GM12864 (cell line): Measurements from ENCODE around the gene KIF5A.

Source experiments
- DNase-seq: peaks from one replicate; pipeline ENCODE4 v3.0.0-alpha.2; 2011; ENCODE audit warnings: low read depth
- H3K4me3 ChIP-seq: 2 replicates; pipeline ENCODE4 v1.5.1; 2011; ENCODE audit warnings: mild to moderate bottlenecking, low read depth, low read length, control low read depth
- TF ChIP-seq, protein P1 (sequence below): IDR thresholded peaks from 2 replicates; pipeline ENCODE4 v1.5.1; 2011; ENCODE audit warnings: low read depth, mild to moderate bottlenecking, moderate library complexity, low read length, control low read depth, inconsistent platforms; ENCODE audit errors: missing control alignments

KIF5A gene

DNA sequence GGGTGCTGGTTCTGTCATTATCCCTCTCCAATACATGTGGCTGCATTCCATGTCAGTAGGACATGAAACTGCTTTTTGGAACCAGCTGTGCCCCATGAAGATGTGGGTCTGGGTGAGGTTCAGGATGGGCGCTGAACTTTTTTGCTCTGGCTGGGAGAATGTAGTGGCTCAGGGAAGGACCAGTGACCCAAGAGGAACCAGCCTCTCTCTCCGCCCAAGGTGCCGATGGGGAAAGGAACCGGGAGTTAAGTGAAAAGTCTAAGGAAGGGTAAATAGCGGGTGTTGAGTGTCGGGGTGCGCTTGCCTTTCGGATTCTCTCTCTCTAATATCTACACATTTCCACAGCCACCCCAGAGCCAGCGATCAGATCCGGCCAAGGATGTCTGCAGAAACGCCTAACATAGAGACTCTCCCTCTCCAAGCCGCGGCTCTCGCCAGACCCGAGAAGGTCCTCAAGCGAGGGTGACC is 69.2 kb downstream of the KIF5A start:
- no peak for DNase-seq
- no peak overlapping the region for H3K4me3 ChIP-seq
- TF ChIP-seq, protein P1, sequence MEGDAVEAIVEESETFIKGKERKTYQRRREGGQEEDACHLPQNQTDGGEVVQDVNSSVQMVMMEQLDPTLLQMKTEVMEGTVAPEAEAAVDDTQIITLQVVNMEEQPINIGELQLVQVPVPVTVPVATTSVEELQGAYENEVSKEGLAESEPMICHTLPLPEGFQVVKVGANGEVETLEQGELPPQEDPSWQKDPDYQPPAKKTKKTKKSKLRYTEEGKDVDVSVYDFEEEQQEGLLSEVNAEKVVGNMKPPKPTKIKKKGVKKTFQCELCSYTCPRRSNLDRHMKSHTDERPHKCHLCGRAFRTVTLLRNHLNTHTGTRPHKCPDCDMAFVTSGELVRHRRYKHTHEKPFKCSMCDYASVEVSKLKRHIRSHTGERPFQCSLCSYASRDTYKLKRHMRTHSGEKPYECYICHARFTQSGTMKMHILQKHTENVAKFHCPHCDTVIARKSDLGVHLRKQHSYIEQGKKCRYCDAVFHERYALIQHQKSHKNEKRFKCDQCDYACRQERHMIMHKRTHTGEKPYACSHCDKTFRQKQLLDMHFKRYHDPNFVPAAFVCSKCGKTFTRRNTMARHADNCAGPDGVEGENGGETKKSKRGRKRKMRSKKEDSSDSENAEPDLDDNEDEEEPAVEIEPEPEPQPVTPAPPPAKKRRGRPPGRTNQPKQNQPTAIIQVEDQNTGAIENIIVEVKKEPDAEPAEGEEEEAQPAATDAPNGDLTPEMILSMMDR, result no peak

DNA sequence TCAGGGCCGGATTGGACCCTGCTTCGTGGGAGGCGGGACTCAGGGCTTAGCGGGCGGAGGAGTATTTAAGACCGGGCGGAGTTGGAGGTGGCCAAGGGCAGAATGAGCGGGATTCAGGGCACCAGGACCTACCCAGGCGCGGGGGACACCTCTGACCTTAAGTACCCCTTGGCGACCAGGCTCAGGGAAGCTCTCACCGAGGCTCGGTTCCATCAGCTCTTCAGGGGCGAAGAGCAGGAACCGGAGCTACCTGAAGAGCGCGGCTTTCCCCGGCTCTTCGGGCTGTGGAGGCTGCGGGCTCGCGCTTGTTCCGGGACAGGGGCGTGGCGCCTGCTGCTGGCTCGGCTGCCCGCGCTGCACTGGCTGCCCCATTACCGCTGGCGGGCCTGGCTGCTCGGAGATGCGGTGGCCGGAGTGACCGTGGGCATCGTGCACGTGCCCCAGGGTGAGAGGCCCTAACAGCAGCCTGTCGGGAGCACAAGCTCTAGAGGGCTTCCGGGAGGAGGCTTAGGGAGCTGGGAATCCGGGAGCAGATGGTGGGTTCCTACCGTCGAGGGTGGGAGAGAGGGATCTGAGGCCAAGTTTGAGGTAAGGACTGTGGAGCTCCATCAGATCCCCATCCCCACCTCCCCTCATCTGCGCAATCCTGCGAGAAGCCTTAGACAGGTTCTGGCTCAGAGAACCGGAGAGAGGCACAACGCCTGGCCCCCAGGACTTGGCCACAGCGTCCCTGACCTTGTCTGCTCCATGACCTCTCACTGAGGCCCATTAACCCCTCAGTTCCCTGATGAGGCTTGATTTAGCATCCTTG is 69.8 kb downstream of the KIF5A start:
- no peak overlapping the region for H3K4me3 ChIP-seq
- no peak for DNase-seq
- TF ChIP-seq, protein P1, result no peak

DNA sequence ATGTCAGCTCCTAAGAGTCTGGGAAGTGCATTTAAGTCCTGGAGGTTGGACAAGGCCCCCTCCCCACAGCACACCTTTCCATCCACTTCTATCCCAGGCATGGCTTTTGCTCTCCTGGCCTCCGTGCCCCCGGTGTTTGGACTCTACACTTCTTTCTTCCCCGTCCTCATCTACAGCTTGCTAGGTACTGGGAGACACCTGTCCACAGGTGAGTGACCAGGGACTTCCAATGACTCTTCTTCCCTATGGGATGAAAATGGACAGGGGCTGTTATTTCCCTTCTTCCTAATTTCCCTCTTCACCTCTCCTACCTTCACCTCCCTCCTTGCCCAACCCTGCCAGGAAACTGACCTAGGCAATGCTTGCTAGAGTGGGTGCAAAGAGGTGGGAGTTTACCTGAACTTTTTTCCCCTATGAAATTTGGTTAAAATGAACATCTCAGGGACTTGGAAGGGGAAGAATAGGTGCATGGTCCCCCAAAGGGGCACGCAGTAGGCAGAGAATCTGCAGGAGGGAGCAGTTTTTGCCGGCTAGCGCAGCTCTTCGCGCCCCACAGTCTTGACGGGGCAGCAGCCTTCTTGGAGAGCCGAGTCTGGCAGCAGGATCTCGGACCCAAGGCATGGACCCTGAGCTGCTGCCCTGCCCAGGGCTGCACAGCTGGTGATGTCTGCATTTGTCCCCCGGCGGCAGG is 70.5 kb downstream of the KIF5A start:
- TF ChIP-seq, protein P1, result no peak
- H3K4me3 ChIP-seq, result no peak overlapping the region

DNA sequence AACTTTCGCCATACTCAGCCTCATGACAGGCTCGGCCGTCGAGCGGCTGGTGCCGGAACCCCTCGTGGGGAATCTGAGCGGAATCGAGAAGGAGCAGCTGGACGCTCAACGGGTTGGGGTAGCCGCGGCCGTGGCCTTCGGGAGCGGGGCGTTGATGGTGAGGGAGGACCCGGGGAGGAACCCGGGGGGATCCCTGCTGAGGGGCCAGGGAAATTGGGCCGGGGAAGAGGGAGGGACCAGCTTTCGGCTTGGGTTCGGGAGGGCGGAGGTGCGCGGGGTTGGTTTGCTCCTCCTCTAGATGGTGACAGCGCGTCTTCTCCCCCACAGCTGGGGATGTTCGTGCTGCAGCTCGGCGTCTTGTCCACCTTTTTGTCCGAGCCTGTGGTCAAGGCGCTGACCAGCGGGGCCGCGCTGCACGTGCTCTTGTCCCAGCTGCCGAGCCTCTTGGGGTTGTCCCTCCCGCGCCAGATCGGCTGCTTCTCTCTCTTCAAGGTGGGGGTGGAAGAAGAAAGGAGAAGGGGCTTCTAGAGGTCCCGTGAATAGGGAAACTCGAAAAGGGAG is 71.2 kb downstream of the KIF5A start:
- TF ChIP-seq, protein P1, result no peak
- H3K4me3 ChIP-seq, result peak overlapping the region; percentile 4; the same call in 1 of the 2 replicates
- no peak for DNase-seq

More for the DNA sequence above, 70.5 kb downstream of the KIF5A start:
- no peak for DNase-seq

DNA sequence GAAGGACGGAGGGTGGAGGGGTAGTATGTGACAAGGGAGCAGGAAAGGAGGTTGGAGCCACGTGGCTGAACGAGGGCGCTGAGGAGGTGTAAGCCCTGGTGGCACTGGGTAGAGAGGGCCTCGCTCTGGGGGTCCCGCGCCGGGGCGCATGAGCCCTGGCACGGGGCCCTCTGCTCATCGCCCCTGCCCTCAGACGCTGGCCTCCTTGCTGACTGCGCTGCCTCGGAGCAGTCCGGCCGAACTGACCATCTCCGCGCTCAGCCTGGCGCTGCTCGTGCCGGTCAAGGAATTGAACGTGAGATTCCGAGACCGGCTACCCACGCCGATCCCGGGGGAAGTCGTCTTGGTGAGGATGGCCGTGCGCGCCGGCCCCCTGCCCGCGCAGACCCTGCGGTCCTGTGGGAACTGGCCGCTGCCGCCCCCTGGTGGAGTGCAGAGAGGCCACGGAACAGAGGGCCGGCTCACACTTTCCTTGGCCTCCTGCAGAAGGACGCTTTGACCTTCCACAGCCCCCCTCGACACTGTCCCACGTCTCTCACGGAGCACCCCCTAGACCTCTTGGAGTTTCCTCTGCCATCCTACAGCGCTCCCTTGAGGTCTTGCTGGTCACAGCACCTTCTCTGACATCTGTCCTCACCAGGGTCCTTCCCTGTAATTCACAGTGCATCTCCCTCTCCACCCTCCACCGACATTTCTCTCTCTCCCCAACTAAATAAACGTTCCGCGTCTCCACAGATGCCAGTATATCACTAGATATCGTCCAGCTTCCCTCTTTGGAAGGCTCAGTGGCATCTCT is 71.9 kb downstream of the KIF5A start:
- TF ChIP-seq, protein P1, result peak; percentile 84
- H3K4me3 ChIP-seq, result 0 out of 2 replicates have a peak overlapping the region, but pooled peaks have one; percentile 4
- DNase-seq, result no peak
